ENCODE results near the gene PIM1.

- TF ChIP-seq EZH2 (IDR thresholded peaks at IDR 0.05; ENCODE audit: borderline replicate concordance, insufficient read depth, low read length, poor library complexity, severe bottlenecking), result no peak
- no peak for TF ChIP-seq CTCF (IDR thresholded peaks at IDR 0.05; ENCODE audit: poor library complexity, severe bottlenecking)
- TF ChIP-seq MXI1 (conservative IDR thresholded peaks at IDR 0.05; ENCODE audit: poor library complexity, severe bottlenecking), result no peak
- TF ChIP-seq TAF1 (IDR thresholded peaks at IDR 0.05; ENCODE audit: low read depth), result no peak
- TF ChIP-seq SMC3 (conservative IDR thresholded peaks at IDR 0.05; ENCODE audit: poor library complexity), result no peak
- no peak for TF ChIP-seq EP300 (conservative IDR thresholded peaks at IDR 0.05; ENCODE audit: poor library complexity, severe bottlenecking)
- TF ChIP-seq RAD21 (conservative IDR thresholded peaks at IDR 0.05), result no peak
- TF ChIP-seq REST (IDR thresholded peaks at IDR 0.05; ENCODE audit: borderline replicate concordance), result no peak
- TF ChIP-seq POLR2AphosphoS5 (IDR thresholded peaks at IDR 0.05), result no peak
These were observed 11.4 kb upstream of the PIM1 start for GRCh38 chr6:37158508-37158907.
